Neural cell (in vitro differentiated cells): Measurements from ENCODE around the gene MARS1. TPM values are rescaled to one million over a fixed set of nuclear protein-coding genes. Genes with fewer than 3 reads are reported as not detected.
A peak's percentile ranks its signal among the peaks of the same experiment; 100 is the strongest.

Source experiments
- H2AFZ ChIP-seq: fragments of 200-600, 300-800 bp; sonication (generic), shearing (Covaris generic); 2 replicates; pipeline ENCODE4 v1.6.0; 2014; ENCODE audit warnings: low read depth, mild to moderate bottlenecking, antibody characterized with exemption, low read length, moderate library complexity
- H3F3A ChIP-seq: fragments of 200-600 bp; shearing (Covaris generic); 2 replicates; pipeline ENCODE4 v1.6.1; 2016; ENCODE audit warnings: mild to moderate bottlenecking, moderate library complexity, mixed read lengths, antibody characterized with exemption, low read length; ENCODE audit not compliant: insufficient read depth, poor library complexity, severe bottlenecking
- H3K27ac ChIP-seq: fragments of 200-600, 300-800 bp; sonication (generic), shearing (Covaris generic); 2 replicates; pipeline ENCODE4 v1.5.1; 2014; ENCODE audit warnings: mild to moderate bottlenecking, low read length, moderate library complexity
- H3K27me3 ChIP-seq: fragments of 300-800, 200-600 bp; sonication (generic), shearing (Covaris generic); 2 replicates; pipeline ENCODE4 v1.6.0; 2014; ENCODE audit warnings: mild to moderate bottlenecking, low read depth, low read length, moderate library complexity; ENCODE audit not compliant: insufficient read depth
- H3K36me3 ChIP-seq: fragments of 300-800, 200-600 bp; sonication (generic), shearing (Covaris generic); 2 replicates; pipeline ENCODE4 v1.5.1; 2014; ENCODE audit warnings: mild to moderate bottlenecking, antibody characterized with exemption, low read length, moderate library complexity; ENCODE audit not compliant: insufficient read depth
- H3K4me2 ChIP-seq: fragments of 300-800, 200-600 bp; sonication (generic), shearing (Covaris generic); 2 replicates; pipeline ENCODE4 v1.6.0; 2014; ENCODE audit warnings: mild to moderate bottlenecking, low read length
- H3K4me3 ChIP-seq: fragments of 300-800, 200-600 bp; sonication (generic), shearing (Covaris generic); 2 replicates; pipeline ENCODE4 v1.5.1; 2014; ENCODE audit warnings: mild to moderate bottlenecking, low read length, moderate library complexity
- H3K79me2 ChIP-seq: fragments of 200-600 bp; shearing (Covaris generic); replicated peaks from 2 replicates; pipeline ENCODE4 v1.6.0; 2014; ENCODE audit warnings: mild to moderate bottlenecking, low read length, moderate library complexity; ENCODE audit not compliant: insufficient read depth
- H3K9ac ChIP-seq: fragments of 300-800, 200-600 bp; sonication (generic), shearing (Covaris generic); 2 replicates; pipeline ENCODE4 v1.6.1; 2016; ENCODE audit warnings: mild to moderate bottlenecking, low read length, mixed read lengths
- H3K9me2 ChIP-seq: fragments of 200-600 bp; shearing (Covaris generic); 2 replicates; pipeline ENCODE4 v1.6.1; 2016; ENCODE audit warnings: mild to moderate bottlenecking, low read length, mixed read lengths; ENCODE audit not compliant: insufficient read depth
- H3K9me3 ChIP-seq: fragments of 200-600, 300-800 bp; sonication (generic), shearing (Covaris generic); 2 replicates; pipeline ENCODE4 v1.6.1; 2016; ENCODE audit warnings: mild to moderate bottlenecking, mixed run types, low read length, moderate library complexity, mixed read lengths
- H4K20me1 ChIP-seq: fragments of 200-600 bp; shearing (Covaris generic); 2 replicates; pipeline ENCODE4 v1.6.1; 2016; ENCODE audit warnings: mild to moderate bottlenecking, mixed run types; ENCODE audit not compliant: insufficient read depth
- CTCF ChIP-seq: fragments of 450-650 bp; IDR thresholded peaks from 2 replicates; pipeline ENCODE4 v1.5.1; 2014; ENCODE audit warnings: antibody characterized with exemption, mild to moderate bottlenecking, moderate library complexity; ENCODE audit not compliant: poor library complexity, severe bottlenecking
- EP300 ChIP-seq: fragments of 450-650 bp; conservative IDR thresholded peaks from 2 replicates; pipeline ENCODE4 v1.6.1; 2014; ENCODE audit warnings: antibody characterized with exemption, mild to moderate bottlenecking, moderate library complexity; ENCODE audit not compliant: poor library complexity, severe bottlenecking
- EZH2 ChIP-seq: fragments of 200-600, 300-800 bp; shearing (Covaris generic), sonication (generic); IDR thresholded peaks from 2 replicates; pipeline ENCODE4 v1.6.1; 2014; ENCODE audit warnings: antibody characterized with exemption, low read length, borderline replicate concordance, mild to moderate bottlenecking; ENCODE audit not compliant: insufficient read depth, poor library complexity, severe bottlenecking
- MXI1 ChIP-seq: fragments of 450-650 bp; conservative IDR thresholded peaks from 2 replicates; pipeline ENCODE4 v1.6.1; 2014; ENCODE audit warnings: antibody characterized with exemption, mild to moderate bottlenecking; ENCODE audit not compliant: poor library complexity, severe bottlenecking
- POLR2AphosphoS5 ChIP-seq: IDR thresholded peaks from 2 replicates; pipeline ENCODE4 v1.6.1; 2012
- RAD21 ChIP-seq: fragments of 450-650 bp; conservative IDR thresholded peaks from 2 replicates; pipeline ENCODE4 v1.6.1; 2014; ENCODE audit warnings: antibody characterized with exemption, mild to moderate bottlenecking, moderate library complexity
- REST ChIP-seq: IDR thresholded peaks from 2 replicates; pipeline ENCODE4 v1.6.1; 2012; ENCODE audit warnings: borderline replicate concordance
- SMC3 ChIP-seq: fragments of 450-650 bp; conservative IDR thresholded peaks from 2 replicates; pipeline ENCODE4 v1.6.1; 2014; ENCODE audit warnings: antibody characterized with exemption, mild to moderate bottlenecking, moderate library complexity; ENCODE audit not compliant: poor library complexity
- TAF1 ChIP-seq: IDR thresholded peaks from 2 replicates; pipeline ENCODE4 v1.6.1; 2012; ENCODE audit warnings: low read depth
- polyA plus RNA-seq: library from polyadenylated mRNA; depleted of rRNA; stranded (reverse); fragments of >200 nt; gene quantifications from 2 replicates; pipeline ENCODE4 v1.2.3, GENCODE V29; 2014

Gene MARS1
- polyA plus RNA-seq, 1 donor from 2014 or later: 321 TPM

GRCh38 chr12:57456737-57457490, 31.0 kb upstream of the MARS1 start:
- H3K9ac ChIP-seq: no peak overlapping the region

GRCh38 chr12:57458665-57459054, 29.2 kb upstream of the MARS1 start:
- peaks cover 39% of the 10 kb centered on the region for H3K27me3 ChIP-seq
- no peaks in the 10 kb centered on the region for H3K9me3 ChIP-seq
- H3F3A ChIP-seq: no peaks in the 10 kb centered on the region
- no peaks in the 10 kb centered on the region for H4K20me1 ChIP-seq
- H3K9ac ChIP-seq: peak overlapping the region; percentile 25
- H3K36me3 ChIP-seq: no peaks in the 10 kb centered on the region
- H3K79me2 ChIP-seq: no peaks in the 10 kb centered on the region
- peak overlapping the region; percentile 67 for H3K4me3 ChIP-seq
- no peaks in the 10 kb centered on the region for H3K9me2 ChIP-seq
- H3K27ac ChIP-seq: no peak overlapping the region
- no peak overlapping the region for H3K4me2 ChIP-seq
- H2AFZ ChIP-seq: no peak overlapping the region
- TF ChIP-seq TAF1: no peak
- no peak for TF ChIP-seq RAD21
- TF ChIP-seq SMC3: no peak
- TF ChIP-seq MXI1: no peak
- TF ChIP-seq CTCF: no peak

More at GRCh38 chr12:57456737-57457490, 31.0 kb upstream of the MARS1 start:
- Histone ChIP-seq H3K27me3 (peaks cover 28% of the 10 kb centered on the region), H3K9me3 (no peaks in the 10 kb centered on the region), H3K4me2 (no peak overlapping the region), H3K4me3 (no peak overlapping the region), H3K36me3 (no peaks in the 10 kb centered on the region), H3K79me2 (no peaks in the 10 kb centered on the region), H3K27ac (no peak overlapping the region), H3F3A (no peaks in the 10 kb centered on the region), H2AFZ (no peak overlapping the region), H4K20me1 (no peaks in the 10 kb centered on the region), H3K9me2 (no peaks in the 10 kb centered on the region)
- TF ChIP-seq EP300 (no peak), RAD21 (no peak), SMC3 (no peak), MXI1 (no peak), POLR2AphosphoS5 (no peak), TAF1 (no peak), EZH2 (no peak), REST (no peak), CTCF (no peak)
